Subcutaneous adipose tissue (tissue), 4 donors: ENCODE measurements around the gene MPG. TPM values are rescaled to one million over a fixed set of nuclear protein-coding genes. Genes with fewer than 3 reads are reported as not detected.

Experiments used
- total RNA-seq, 4 donors: library from RNA; depleted of rRNA; stranded (reverse); fragments of >200 nt; gene quantifications; one replicate each; pipeline ENCODE4 v1.1.0, GENCODE V29; 2016
- TF ChIP-seq, protein P1 (sequence below): fragments of 450-650 bp; IDR thresholded peaks from one replicate; pipeline ENCODE4 v1.5.1; 2016; ENCODE audit warnings: low read depth, mild to moderate bottlenecking, control low read depth, antibody characterized with exemption, moderate library complexity

Gene MPG
- total RNA-seq, 4 donors from 2014 or later = 50.2 to 108 (median 83.5) TPM

DNA sequence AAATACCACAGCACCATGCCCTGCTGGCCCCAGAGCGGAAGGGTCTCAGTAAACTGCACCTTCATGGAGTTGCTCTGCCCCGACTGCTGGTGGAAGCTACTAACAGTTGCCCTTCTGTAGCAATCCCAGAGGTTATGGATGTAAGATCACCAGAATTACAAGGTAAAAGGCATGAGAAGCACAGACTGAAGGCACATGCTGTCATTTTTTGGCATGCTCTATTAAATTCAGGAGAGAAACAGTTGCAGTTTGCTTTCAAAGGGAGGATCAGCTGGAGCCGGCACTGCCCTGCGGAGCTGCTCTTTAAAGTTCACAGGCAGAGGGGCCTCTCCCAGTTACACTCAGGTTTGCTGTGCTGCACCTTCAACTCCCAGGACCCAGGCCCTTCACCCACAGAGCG is 41.3 kb downstream of the MPG start:
- TF ChIP-seq, protein P1, sequence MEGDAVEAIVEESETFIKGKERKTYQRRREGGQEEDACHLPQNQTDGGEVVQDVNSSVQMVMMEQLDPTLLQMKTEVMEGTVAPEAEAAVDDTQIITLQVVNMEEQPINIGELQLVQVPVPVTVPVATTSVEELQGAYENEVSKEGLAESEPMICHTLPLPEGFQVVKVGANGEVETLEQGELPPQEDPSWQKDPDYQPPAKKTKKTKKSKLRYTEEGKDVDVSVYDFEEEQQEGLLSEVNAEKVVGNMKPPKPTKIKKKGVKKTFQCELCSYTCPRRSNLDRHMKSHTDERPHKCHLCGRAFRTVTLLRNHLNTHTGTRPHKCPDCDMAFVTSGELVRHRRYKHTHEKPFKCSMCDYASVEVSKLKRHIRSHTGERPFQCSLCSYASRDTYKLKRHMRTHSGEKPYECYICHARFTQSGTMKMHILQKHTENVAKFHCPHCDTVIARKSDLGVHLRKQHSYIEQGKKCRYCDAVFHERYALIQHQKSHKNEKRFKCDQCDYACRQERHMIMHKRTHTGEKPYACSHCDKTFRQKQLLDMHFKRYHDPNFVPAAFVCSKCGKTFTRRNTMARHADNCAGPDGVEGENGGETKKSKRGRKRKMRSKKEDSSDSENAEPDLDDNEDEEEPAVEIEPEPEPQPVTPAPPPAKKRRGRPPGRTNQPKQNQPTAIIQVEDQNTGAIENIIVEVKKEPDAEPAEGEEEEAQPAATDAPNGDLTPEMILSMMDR = no peak

DNA sequence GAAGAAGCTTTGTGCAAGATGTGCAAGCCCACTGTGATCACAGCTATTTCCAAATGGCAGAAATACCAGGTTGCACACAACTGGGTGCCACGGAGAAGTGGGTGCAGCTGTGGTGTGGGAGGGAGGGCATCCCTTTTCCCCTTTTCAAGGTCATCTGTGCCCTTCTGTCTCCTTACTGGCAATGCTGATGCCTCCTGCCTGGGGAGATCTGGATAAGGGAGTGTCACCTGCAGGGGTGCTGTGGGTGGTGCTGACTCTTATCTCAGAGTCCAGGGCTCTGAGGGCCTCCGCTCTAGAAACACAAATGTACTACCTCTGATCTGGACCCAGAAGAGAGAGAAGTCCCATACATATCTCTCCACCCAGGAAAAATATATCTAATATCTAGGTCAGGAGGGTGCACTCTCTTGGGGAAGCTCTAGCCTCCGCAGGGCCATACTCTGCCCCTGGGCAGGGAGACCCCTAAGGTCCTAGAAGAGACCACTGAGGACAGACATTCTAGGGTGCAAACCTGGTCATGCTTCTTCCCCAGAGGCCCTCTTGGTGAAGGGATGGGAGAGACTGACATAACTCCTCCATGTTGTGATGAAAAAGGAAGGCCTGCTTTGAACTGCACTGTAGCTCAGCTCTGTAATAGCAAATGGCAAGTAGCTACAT is 41.9 kb downstream of the MPG start:
- TF ChIP-seq, protein P1 = no peak

DNA sequence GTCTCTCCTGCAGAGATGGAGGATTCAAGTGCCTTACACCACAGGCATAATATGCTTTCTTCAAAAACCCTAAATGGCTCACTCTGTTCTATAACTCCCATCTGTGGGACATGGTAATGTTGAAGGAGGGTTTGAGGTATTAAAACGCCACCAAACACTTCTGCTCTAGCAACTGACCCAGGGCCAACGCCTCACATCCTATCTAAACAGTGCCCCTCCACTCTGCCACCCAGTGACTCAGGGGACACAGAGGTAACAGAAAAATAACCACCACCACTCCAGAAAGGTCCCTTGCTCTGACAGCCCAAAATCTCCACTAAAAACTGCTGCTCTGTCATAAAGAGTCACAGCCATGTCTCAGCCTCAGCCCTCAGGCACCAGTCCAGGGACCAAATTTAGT is 42.7 kb downstream of the MPG start:
- TF ChIP-seq, protein P1 = no peak

DNA sequence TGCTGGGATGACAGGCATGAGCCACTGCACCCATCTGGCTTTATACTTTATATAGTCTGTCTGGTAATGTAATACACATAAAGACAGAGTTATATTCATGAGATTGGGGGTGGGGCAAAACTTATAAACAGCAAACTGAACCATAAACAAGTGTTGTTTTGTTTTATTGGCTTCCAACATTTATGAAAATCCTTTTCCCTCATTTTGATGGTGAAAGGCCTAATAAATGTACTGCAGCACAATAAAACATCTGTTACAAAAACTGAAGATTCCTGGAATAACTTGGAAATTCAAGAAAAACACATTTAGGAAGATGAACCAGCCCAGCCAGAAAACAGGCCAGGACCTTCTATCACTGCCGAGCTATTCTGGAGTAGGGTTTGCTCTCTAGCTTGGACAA is 44.3 kb downstream of the MPG start:
- TF ChIP-seq, protein P1 = no peak

DNA sequence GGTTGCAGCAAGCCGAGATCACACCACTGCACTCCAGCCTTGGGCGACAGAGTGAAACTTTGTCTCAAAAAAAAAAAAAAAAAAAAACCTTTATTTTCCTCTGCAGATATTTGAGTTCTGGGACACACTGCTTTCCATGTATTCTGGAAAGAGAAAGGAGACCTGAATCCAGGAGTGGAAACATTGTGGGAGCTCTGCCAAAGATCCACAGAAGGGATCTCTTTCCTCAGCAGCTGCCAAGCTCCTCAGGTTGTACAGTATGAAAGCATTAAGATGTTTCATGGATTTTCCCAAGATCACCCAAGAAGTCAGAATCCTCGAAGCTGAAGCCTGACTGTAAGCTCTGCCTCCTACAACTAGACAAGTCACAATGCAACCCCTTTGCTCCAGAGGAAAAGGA is 47.0 kb downstream of the MPG start:
- TF ChIP-seq, protein P1 = no peak

DNA sequence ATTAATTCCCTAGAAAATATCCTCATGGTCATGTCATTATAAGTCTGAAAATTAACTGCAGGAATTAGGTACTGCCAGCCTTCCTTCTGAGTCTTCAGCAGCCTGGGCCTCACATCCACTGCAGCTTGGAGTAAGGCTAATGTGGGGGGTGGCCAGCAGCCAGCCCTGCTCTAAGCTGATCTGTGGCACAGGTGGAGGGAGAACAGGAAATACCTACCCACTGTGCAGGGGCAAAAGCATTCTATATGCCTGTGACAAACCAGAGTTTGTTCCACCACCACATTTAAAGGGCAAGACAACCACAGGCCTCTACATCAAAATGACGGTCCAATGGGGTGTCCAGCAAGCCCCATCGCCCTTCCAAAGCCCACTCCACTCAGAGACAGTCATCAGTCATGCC is 51.0 kb downstream of the MPG start:
- TF ChIP-seq, protein P1 = no peak

DNA sequence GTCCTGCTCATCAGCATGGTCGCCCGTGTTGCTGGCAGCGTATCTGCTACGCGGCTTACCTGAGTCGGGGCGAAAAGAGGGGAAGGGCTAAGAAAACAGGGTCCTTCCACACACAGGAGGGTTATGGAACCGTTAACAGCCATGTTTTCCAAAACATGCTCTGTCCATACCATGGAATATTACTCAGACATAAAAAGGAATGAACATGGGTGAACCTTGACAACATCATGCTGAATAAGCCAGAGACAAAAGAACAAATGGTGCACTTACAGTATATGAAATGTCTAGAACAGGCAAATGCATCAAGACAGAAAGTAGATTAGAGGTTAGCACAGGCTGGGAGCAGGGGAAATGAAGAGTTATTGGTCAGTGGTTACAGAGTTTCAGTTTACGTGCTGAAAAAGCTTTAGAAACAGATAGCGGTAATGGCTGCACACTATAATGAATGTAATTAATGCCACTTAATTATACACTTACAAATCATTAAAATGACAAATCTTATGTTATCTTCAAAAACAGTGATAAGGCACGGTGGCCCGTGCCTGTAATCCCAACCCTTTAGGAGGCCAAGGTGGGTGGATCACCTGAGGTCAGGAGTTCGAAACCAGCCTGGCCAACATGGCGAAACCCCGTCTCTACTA is 52.6 kb downstream of the MPG start:
- TF ChIP-seq, protein P1 = no peak
